HG02588 (cell line): ENCODE data around the gene MRPL23.

Experiments used
- ATAC-seq: cut with Tn5 transposase; IDR thresholded peaks from one replicate; pipeline ENCODE4 v1.9.1; 2021; ENCODE audit warnings: mild to moderate bottlenecking, moderate library complexity; ENCODE audit not compliant: unreplicated experiment

Gene MRPL23

DNA sequence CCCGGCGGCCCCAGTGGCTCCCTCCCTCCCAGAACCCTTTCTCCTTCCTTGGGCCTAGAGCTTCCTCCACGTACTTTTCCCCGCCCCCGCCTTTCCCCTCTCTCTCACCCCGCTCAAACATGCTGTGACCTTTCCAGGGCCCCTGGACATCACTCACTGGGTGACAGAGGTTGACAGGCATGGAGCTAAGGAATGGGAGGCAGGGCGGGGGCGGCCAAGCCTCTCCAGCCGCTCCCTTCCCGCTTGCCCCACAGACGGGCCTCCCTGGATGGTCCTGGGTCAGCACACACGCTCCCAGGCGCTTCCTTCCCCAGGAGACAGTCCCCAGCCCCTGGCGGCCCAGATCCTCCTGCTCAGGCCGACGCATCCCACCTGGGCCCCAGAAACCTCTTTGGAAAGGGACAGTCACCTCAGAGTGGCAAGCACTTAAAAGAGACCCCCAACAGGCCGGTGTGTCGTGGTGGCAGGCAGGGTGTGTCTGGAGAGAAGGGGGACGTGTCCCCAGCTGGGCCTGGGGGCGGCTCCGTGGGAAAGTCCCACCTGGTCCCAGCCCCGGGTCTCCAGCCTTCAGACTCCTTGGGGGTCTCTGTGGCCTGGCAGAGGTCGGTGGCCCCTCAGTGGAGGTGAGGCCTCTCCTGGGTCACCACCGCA is 41.7 kb downstream of the MRPL23 start:
- ATAC-seq: no peak

DNA sequence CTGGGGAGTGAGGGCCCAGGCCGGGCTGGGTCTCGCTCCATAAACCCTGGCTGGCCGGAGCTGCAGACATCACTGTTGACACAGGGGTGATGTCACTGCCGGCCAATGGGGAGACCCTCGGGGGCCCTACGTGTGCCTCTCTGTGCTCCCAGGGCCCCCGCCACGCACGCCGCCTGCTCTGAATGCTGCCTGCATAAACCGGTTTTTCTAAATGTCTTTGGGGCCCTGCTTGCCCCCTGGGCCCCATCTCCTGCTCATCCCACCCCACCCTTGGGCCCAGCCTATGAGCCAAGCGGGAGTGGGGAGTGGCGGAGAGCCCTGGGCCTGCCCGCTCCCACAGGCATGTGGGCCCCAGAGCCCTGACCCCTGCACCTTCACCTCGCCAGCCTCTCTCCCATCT is 42.8 kb downstream of the MRPL23 start:
- ATAC-seq: no peak

DNA sequence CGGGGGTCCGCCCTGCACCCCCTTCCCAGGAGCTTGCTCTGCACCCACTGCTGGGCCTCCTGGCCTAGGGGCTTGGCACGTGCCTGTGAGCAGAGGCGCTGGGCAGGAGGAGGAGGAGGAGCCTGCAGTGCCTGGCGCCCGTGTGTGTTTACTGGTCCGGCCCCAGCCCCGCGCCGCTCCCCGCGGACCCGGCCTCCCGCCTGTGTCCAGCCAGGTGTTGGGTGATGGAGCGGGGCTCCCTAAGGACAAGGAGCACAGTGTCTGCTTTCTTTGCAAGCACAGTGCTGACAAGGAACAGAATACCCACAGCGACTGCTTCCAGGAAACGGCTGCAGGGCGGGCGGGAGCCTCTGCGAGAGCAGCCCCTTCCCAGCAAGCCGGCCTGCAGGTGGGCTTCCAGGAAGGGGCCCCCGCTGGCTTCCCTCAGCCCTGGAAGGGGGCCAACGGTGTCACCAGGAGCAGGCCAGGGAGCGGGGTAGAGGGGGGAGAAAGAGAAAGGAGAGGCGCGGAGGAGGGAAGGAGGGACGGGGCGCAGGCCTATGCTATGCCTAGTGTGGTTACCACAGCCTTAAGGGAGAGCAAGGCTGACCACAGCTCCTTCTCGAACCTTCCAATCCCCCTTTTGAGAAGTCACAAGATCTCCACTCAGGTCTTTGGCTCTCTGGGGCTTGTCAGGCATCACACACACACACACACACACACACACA is 43.9 kb downstream of the MRPL23 start:
- ATAC-seq: no peak

DNA sequence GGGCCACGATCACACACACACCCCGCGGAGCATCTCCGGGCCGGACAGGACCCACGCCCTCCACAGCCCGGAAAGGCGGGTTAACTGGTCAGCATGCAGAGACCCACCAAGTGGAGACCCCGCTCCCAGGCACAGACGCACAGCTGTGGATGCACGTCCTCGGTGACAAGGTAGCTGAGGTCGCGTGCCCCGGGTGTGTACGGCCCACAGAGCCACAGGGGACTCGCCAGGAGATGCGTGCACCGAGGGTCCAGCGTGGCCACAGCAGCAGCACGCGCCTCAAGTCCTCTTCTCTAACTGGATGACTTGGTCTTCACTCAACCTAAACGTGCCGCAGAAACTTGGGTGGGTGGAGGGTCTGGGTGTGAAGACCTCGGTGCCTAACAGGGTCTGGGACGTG is 45.0 kb downstream of the MRPL23 start:
- no peak for ATAC-seq

DNA sequence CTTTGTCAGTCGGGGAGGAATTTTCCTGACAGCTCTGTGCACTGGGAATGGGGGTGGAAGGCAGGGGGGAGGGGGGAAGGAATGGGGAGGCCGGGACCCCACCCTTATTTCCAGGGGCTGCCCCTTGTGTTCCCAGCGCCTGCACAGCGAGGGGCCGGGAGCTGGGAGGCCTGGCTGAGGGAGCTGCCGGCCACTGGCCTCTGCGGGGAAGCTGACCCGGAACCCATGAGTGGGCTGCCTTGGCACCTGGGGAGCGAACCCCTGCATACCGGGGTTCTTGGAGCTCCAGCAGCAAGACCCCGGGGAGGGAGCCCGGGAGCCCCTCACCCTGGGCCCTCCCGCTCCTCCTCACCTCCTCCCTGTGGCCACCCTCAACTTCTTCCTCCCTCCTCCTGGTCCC is 47.0 kb downstream of the MRPL23 start:
- ATAC-seq: no peak

DNA sequence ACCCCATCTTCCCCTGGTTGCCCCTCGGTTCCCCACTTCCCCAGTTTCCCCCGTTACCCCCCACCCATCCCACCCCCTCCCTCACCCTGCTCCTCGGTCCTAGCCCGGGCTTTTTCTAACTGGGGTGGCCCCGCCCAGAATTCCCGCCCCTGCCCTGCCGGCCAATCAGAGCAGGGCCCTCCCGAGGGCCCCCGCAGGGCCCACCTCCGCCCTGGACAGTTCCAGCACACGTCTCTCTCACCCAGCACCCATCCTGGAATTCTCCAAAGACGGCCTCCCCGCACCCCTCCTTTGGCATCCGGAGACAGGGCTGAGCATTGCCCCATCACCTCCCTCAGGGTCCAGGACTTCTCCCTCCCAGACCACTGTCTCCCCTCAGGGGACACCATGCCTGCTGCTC is 50.6 kb downstream of the MRPL23 start, which contains the start of gene H19:
Gene H19, minus strand, starts transcription at position 88 of the 400 bp plus-strand sequence.
- ATAC-seq: no peak

DNA sequence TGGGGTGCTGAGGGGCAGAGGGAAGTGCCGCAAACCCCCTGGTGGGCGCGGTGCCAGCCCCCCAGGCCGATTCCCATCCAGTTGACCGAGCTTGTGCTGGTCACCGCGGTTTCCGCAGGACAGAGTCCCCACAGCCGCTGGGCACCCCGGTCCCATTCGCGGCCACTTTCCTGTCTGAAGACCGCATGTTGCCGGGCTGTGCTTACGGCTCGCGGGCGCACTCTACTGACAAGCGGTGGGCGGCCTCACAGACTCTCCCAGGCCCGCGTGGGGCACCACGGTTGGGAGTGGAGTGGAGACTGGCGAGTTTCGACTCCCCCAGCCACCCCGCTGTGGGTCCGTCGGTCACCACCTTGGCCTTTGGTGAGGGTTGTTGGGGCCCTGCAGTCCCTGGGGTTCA is 51.2 kb downstream of the MRPL23 start:
- ATAC-seq: no peak

DNA sequence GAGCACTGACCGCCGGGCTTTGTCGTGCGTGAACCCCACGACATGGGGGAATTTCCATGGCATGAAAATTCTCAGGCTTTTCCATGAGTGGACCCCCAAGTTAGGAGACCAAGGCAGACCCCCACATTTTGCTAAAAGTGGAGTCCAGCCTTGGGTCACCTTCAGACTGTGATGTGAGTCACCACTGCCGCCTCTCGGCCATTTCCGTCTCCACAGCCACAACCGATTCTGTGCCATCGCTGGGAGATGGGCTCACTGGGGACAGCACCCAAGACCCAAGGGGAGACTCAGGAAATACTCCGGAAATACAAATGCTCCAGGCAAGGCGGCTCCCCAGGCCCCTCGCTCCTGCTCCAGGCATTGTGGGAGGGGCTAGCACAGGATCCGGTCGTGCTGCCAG is 51.7 kb downstream of the MRPL23 start:
- no peak for ATAC-seq

DNA sequence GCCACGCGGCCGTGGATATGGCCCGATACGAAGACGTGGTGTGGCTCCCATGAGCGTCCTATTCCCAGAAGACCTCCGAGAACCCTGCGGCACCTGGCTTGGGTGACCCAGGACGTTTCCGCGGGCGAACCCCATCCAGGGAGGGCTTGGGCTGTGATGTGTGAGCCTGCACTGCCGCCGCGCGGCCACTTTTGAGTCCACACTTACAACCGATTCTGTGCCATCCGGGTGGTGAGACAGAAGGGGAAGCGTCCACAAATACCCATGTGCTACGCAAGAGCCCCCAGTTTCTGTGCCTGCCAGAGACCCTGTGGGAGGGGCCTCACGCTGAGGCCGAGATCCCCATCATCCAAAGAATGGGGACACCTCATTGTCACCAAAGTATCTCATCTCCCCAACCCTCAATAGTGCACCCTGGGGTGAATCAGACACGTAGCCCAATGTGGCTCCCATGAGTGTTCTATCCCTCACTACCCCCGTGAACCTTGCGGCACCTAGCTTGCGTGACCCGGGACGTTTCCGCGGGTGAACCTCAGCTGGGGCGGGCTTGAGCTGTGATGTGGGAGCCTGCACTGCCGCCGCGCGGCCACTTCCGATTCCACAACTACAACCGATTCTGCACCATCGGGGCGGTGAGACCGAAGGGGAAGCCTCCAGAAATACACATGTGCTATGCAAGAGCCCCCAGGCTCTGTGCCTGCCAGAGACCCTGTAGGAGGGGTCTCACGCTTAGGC is 55.1 kb downstream of the MRPL23 start:
- ATAC-seq: no peak

DNA sequence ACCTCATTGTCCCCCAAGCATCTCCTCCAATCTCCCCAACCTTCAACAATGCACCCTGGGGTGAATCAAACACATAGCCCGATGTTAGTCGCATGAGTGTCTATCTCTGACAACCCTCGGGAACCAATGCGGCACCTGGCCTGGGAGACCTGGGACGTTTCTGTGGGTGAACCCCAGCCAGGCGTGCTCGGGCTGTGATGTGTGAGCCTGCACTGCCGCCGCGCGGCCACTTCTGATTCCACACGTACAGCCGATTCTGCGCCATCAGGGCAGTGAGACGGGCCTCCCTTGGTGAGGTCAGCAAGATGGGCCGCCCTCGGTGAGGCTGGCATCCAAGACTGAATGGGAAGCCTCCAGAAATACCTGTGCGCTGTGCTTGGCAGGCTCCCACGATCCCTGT is 55.7 kb downstream of the MRPL23 start:
- ATAC-seq: no peak

DNA sequence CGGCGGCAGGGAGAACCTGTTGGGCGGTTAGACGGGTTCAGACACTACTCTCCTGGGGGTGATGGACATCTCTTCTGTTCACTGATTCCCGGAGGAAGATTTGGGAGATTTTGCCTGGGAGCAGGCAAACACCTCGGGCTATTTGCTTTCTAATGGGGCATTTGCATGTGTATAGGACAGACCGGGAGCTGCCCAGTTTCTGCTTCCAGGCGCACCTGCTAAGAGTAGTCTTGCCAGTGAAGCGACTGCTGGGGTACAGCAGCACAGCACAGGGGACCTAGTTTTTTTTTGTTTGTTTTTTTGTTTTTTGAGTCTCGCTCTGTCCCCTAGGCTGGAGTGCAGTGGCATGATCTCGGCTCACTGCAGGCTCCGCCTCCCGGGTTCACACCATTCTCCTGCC is 57.3 kb downstream of the MRPL23 start:
- no peak for ATAC-seq
